Duodenal mucosa (tissue), 2 donors: Measurements from ENCODE around the gene SH3BGRL2.

Experiments
- H3K27ac ChIP-seq: one replicate; pipeline ENCODE4 v1.7.0; 2013; ENCODE audit warnings: low read depth, low read length
- H3K27me3 ChIP-seq, 2 donors: one replicate each; pipeline ENCODE4 v1.7.0; 2013; ENCODE audit warnings: low read length in 2 of 2, control low read depth in 1 of 2; ENCODE audit not compliant: insufficient read depth in 2 of 2, control insufficient read depth in 1 of 2
- H3K36me3 ChIP-seq, 2 donors: one replicate each; pipeline ENCODE4 v1.7.0; 2013; ENCODE audit warnings: low read length in 2 of 2, control low read depth in 1 of 2; ENCODE audit not compliant: insufficient read depth in 2 of 2, control insufficient read depth in 1 of 2
- H3K4me1 ChIP-seq, 2 donors: one replicate each; pipeline ENCODE4 v1.7.0; 2013; ENCODE audit warnings: low read length in 2 of 2, control low read depth in 1 of 2; ENCODE audit not compliant: insufficient read depth in 2 of 2, control insufficient read depth in 1 of 2
- H3K4me3 ChIP-seq, 2 donors: one replicate each; pipeline ENCODE4 v1.7.0; 2013; ENCODE audit warnings: low read length in 2 of 2, low read depth in 1 of 2
- H3K9ac ChIP-seq, 2 donors: one replicate each; pipeline ENCODE4 v1.7.0; 2013; ENCODE audit warnings: low read length in 2 of 2, low read depth in 1 of 2
- H3K9me3 ChIP-seq, 2 donors: one replicate each; pipeline ENCODE4 v1.7.0; 2013; ENCODE audit warnings: low read length in 2 of 2, control low read depth in 1 of 2; ENCODE audit not compliant: control insufficient read depth in 1 of 2

The SH3BGRL2 gene

GRCh38 chr6:79686707-79687309 lies 55.7 kb downstream of the SH3BGRL2 start:
- no peak overlapping the region for H3K9ac ChIP-seq
- no peaks in the 10 kb centered on the region for H3K27me3 ChIP-seq
- no peak overlapping the region for H3K27ac ChIP-seq
- H3K9me3 ChIP-seq = no peaks in the 10 kb centered on the region
- peaks cover 12 to 28% of the 10 kb centered on the region in 2 donors for H3K4me1 ChIP-seq
- H3K36me3 ChIP-seq = peaks cover 0 to 6% of the 10 kb centered on the region in 2 donors
- no peak overlapping the region for H3K4me3 ChIP-seq

GRCh38 chr6:79687759-79688158 lies 56.6 kb downstream of the SH3BGRL2 start:
- Histone ChIP-seq H3K9ac (no peak overlapping the region), H3K27ac (no peak overlapping the region), H3K4me3 (no peak overlapping the region)

GRCh38 chr6:79694156-79694555 lies 63.0 kb downstream of the SH3BGRL2 start:
- Histone ChIP-seq H3K4me3 (no peak overlapping the region), H3K27ac (no peak overlapping the region), H3K9me3 (no peaks in the 10 kb centered on the region), H3K9ac (no peak overlapping the region), H3K36me3 (no peaks in the 10 kb centered on the region), H3K27me3 (no peaks in the 10 kb centered on the region), H3K4me1 (no peaks in the 10 kb centered on the region)

More at GRCh38 chr6:79687759-79688158, 56.6 kb downstream of the SH3BGRL2 start:
- Histone ChIP-seq H3K36me3 (no peaks in the 10 kb centered on the region), H3K4me1 (peaks cover 12 to 28% of the 10 kb centered on the region in 2 donors), H3K27me3 (no peaks in the 10 kb centered on the region), H3K9me3 (no peaks in the 10 kb centered on the region)

DNA sequence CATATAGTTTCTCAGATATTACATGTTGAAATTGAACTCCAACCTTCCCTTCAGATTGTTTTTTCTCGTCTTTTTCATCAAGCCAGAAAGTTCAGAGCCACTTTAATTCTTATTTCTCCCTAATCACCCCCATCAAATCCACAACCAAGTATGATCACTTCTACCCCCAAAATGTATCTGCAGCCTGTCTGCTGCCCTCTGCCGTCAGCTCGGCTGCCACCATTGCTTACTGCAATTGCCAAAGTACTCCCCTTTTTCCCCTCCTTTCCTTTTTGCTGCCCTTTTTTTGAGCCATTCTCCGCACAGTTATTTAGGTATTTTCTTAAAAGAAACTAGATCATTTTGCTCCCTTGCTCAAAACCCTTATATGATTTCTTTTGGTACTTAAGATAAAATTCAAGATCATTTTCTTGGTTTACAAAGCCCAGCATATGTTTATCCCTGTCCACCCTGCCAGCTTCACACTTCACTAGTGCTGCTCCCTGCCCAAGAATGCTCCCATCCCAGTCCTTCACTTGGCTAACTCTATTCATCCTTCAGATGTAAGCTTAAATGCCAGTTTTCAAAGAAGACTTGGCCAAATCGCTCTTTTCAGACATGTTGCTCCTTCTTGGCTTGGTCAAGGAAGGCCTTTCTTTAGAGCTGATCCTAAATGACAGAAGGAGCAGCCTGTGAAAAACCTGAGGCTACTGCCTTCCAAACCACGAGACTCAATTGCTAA lies 63.7 kb downstream of the SH3BGRL2 start:
- Histone ChIP-seq H3K4me3 (no peak overlapping the region), H3K9ac (no peak overlapping the region), H3K27ac (no peak overlapping the region), H3K27me3 (no peaks in the 10 kb centered on the region), H3K9me3 (no peaks in the 10 kb centered on the region), H3K36me3 (peaks cover 0 to 5% of the 10 kb centered on the region in 2 donors), H3K4me1 (no peaks in the 10 kb centered on the region)

- Histone ChIP-seq H3K36me3 (peaks cover 0 to 7% of the 10 kb centered on the region in 2 donors), H3K4me1 (no peaks in the 10 kb centered on the region), H3K4me3 (no peak overlapping the region), H3K27me3 (no peaks in the 10 kb centered on the region), H3K27ac (no peak overlapping the region), H3K9ac (no peak overlapping the region), H3K9me3 (no peaks in the 10 kb centered on the region)
Measured at GRCh38 chr6:79697430-79697829, 66.3 kb downstream of the SH3BGRL2 start.

DNA sequence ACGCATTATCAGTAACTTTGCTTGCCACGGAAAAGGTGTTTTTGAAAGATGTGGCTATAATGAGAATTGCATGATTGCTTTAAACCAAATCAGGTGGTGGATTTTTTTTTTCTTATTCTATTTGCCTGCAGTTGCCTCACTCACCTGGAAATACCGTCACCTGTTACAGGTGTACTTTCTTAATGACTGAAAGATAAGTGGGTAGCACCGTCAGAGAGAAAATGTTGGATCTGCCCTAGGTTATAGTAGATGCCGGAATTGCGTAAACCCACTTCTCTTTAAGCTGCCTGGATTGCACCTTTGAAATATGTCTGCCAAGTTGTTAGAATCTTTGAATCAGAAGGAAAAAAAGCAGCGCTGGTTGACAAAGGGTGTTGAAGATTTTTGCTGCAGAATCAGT lies 68.5 kb downstream of the SH3BGRL2 start:
- no peak overlapping the region for H3K27ac ChIP-seq
- H3K36me3 ChIP-seq = peaks cover 0 to 12% of the 10 kb centered on the region in 2 donors
- no peak overlapping the region for H3K4me3 ChIP-seq
- H3K4me1 ChIP-seq = no peaks in the 10 kb centered on the region
- no peak overlapping the region for H3K9ac ChIP-seq
- H3K27me3 ChIP-seq = no peaks in the 10 kb centered on the region
- H3K9me3 ChIP-seq = no peaks in the 10 kb centered on the region

DNA sequence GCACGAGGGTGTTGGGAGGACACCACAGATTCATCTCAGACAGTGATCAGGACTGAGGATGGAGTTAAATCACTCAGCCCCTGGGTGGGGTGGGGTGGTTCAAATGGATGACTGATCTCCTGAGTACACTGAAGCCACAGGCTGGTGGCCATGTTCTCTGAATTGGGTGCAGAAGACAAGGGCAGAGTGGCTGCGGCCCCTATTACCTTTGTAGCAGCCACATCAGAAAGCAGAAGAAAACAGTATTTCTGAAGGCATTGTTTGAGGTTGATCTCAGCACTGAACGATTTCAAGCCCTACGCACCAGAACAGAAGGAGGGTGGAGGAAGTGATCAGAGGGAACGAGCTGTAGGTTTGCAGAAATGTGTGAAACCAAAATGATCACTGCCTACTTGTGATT lies 71.6 kb downstream of the SH3BGRL2 start:
- H3K4me1 ChIP-seq = no peaks in the 10 kb centered on the region
- no peaks in the 10 kb centered on the region for H3K9me3 ChIP-seq
- peaks cover 0 to 12% of the 10 kb centered on the region in 2 donors for H3K36me3 ChIP-seq
- no peak overlapping the region for H3K27ac ChIP-seq
- H3K4me3 ChIP-seq = no peak overlapping the region
- no peak overlapping the region for H3K9ac ChIP-seq
- H3K27me3 ChIP-seq = no peaks in the 10 kb centered on the region

GRCh38 chr6:79704200-79704599 lies 73.1 kb downstream of the SH3BGRL2 start:
- H3K36me3 ChIP-seq = peaks cover 0 to 12% of the 10 kb centered on the region in 2 donors
- no peaks in the 10 kb centered on the region for H3K9me3 ChIP-seq
- no peak overlapping the region for H3K27ac ChIP-seq
- H3K27me3 ChIP-seq = no peaks in the 10 kb centered on the region
- H3K4me1 ChIP-seq = no peaks in the 10 kb centered on the region
- H3K9ac ChIP-seq = no peak overlapping the region
- no peak overlapping the region for H3K4me3 ChIP-seq

GRCh38 chr6:79705456-79705995 lies 74.4 kb downstream of the SH3BGRL2 start:
- no peak overlapping the region for H3K27ac ChIP-seq
- no peaks in the 10 kb centered on the region for H3K27me3 ChIP-seq
- H3K4me1 ChIP-seq = peaks cover 0 to 3% of the 10 kb centered on the region in 2 donors
- H3K36me3 ChIP-seq = peaks cover 0 to 8% of the 10 kb centered on the region in 2 donors
- no peak overlapping the region for H3K9ac ChIP-seq
- H3K4me3 ChIP-seq = no peak overlapping the region
- no peaks in the 10 kb centered on the region for H3K9me3 ChIP-seq

- Histone ChIP-seq H3K27ac (no peak overlapping the region), H3K4me1 (peaks cover 0 to 3% of the 10 kb centered on the region in 2 donors), H3K36me3 (peaks cover 0 to 8% of the 10 kb centered on the region in 2 donors), H3K27me3 (no peaks in the 10 kb centered on the region), H3K9me3 (no peaks in the 10 kb centered on the region), H3K4me3 (no peak overlapping the region), H3K9ac (no peak overlapping the region)
Measured at GRCh38 chr6:79706527-79706926, 75.4 kb downstream of the SH3BGRL2 start.
